Measurements from ENCODE around the gene FDX2. TPM values are rescaled to one million over a fixed set of nuclear protein-coding genes. Genes with fewer than 3 reads are reported as not detected.

The FDX2 gene
- total and polyA plus RNA-seq, 2 of the 13 experiments (the other 11 are each of a cell fraction or from before 2014, with no cell fraction given) = 21.0 to 24.7 TPM

GRCh38 chr19:10334588-10335351 is 19.0 kb upstream of the FDX2 start (continued):
- TF ChIP-seq GRHL1 (CRISPR knock-in tag; conservative IDR thresholded peaks at IDR 0.05) = no peak
- TF ChIP-seq ZNF816 (CRISPR knock-in tag; IDR thresholded peaks at IDR 0.05; ENCODE audit: borderline replicate concordance) = no peak
- TF ChIP-seq MXD1 (CRISPR knock-in tag; IDR thresholded peaks at IDR 0.05) = peak; percentile 77
- TF ChIP-seq PHF21A (CRISPR knock-in tag; IDR thresholded peaks at IDR 0.05) = 0 out of 2 replicates have a peak, but pooled peaks have one; percentile 44
- TF ChIP-seq ZNF674 (CRISPR knock-in tag; IDR thresholded peaks at IDR 0.05; ENCODE audit: low read depth) = 0 out of 2 replicates have a peak, but pooled peaks have one; percentile 51
- no peak for TF ChIP-seq ZNF414 (CRISPR knock-in tag; IDR thresholded peaks at IDR 0.05)
- TF ChIP-seq, protein P1, sequence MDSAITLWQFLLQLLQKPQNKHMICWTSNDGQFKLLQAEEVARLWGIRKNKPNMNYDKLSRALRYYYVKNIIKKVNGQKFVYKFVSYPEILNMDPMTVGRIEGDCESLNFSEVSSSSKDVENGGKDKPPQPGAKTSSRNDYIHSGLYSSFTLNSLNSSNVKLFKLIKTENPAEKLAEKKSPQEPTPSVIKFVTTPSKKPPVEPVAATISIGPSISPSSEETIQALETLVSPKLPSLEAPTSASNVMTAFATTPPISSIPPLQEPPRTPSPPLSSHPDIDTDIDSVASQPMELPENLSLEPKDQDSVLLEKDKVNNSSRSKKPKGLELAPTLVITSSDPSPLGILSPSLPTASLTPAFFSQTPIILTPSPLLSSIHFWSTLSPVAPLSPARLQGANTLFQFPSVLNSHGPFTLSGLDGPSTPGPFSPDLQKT (CRISPR knock-in tag; IDR thresholded peaks at IDR 0.05; ENCODE audit: borderline replicate concordance) = no peak
- TF ChIP-seq MXD4 (CRISPR knock-in tag; IDR thresholded peaks at IDR 0.05) = no peak; the same call in 1 of the 2 replicates
- no peak for TF ChIP-seq ZFP37 (CRISPR knock-in tag; IDR thresholded peaks at IDR 0.05; ENCODE audit: borderline replicate concordance)
- TF ChIP-seq, protein P2, sequence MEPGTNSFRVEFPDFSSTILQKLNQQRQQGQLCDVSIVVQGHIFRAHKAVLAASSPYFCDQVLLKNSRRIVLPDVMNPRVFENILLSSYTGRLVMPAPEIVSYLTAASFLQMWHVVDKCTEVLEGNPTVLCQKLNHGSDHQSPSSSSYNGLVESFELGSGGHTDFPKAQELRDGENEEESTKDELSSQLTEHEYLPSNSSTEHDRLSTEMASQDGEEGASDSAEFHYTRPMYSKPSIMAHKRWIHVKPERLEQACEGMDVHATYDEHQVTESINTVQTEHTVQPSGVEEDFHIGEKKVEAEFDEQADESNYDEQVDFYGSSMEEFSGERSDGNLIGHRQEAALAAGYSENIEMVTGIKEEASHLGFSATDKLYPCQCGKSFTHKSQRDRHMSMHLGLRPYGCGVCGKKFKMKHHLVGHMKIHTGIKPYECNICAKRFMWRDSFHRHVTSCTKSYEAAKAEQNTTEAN (CRISPR knock-in tag; conservative IDR thresholded peaks at IDR 0.05) = no peak
- TF ChIP-seq ZBTB44 (CRISPR knock-in tag; IDR thresholded peaks at IDR 0.05) = no peak
- TF ChIP-seq POLR2G (IDR thresholded peaks at IDR 0.05; ENCODE audit: low read depth, low read length) = peak; percentile 74
- TF ChIP-seq ZBTB2 (CRISPR knock-in tag; IDR thresholded peaks at IDR 0.05; ENCODE audit: low read depth) = no peak
- TF ChIP-seq ZNF839 (CRISPR knock-in tag; IDR thresholded peaks at IDR 0.05; ENCODE audit: borderline replicate concordance) = no peak
- TF ChIP-seq YEATS4 (CRISPR knock-in tag; IDR thresholded peaks at IDR 0.05; ENCODE audit: borderline replicate concordance) = peak; percentile 44; the same call in 1 of the 2 replicates
- no peak for TF ChIP-seq SKIL (CRISPR knock-in tag; IDR thresholded peaks at IDR 0.05; ENCODE audit: borderline replicate concordance)
